Activated CD4-positive, alpha-beta T cell treated with anti-CD3 and anti-CD28 coated beads, Interleukin-10, Interleukin-2, amounts not matched to agents 100 ng/mL and 50 ng/mL, durations not matched to agents 16 hours and 8 hours (primary cell): ENCODE measurements around the gene SGPP2.
"Not testable (repeated sequence)": the region's sequence is repeated elsewhere in the genome, so short reads cannot be mapped to it uniquely, and the experiment has no call there.

Experiments used
- DNase-seq: peaks from one replicate; pipeline ENCODE4 v3.0.0-alpha.2; 2020

Gene SGPP2

DNA sequence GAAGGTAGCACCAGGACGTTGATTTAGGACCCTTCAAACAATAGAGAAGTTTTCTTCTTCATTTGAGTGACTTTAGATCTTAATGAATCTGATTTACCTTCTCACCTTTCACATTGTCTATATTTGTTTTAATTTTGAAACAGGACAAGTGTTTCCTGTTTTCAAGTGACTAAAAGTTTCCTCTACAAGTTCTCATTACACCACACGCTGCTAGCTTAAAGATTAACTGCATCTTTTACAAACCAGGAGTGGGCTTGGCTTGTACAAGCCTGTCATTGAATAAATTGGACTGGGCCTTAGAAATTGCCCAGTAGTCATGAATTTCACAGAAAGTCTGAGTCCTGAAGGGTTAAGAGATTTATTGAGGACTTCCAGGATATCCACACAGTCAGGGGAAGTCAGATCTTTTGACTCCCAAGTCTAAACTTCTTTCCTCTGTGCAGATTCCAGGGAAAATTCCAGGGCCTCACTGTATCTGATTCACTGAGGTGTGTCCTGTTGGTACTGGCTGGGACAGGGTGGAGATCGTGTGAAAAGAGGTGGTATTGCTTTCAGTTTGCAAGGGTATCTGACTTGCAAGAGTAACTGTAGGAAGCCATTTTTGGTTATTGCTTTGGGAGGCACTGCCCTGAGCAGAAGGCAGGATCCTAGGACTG is 3.4 kb downstream of the SGPP2 start:
- DNase-seq: peak; percentile 25

DNA sequence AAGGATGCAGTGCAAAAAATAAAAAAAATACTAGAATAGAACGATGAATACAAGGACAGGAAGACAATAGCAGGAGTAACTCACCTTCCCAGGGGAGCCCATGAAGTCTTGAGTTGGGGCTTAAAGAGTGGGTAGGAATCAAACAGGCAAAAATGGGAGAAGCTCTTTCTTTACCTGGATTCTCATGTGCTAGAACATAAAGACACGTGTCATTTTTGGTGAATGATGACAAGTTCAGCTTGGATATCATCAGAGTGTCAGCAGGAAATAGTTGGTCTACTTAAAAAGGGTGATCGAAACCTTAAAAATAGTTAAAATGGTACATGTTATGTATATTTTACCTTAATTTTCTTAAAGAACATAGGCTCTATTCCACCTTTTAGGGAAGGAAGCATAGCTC is 5.7 kb downstream of the SGPP2 start:
- DNase-seq: no peak

DNA sequence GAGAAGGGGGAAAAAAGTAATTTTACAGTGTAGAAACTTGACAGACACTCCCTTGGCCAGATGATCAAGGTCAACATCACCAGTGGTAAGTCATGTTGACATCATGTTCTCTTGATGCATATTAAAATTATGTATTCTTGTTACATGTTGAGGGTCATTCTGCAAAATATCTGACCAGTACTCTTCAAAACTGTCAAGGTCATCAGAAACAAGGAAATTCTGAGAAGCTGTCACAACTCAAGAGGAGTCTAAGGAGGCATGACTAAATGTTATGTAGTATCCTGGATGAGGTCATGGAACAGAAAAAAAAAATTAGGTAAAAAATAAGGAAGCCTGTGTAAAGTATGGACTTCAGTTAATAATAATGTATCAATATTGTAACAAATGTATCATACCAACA is 6.3 kb downstream of the SGPP2 start:
- DNase-seq: no peak

GRCh38 chr2:222431869-222432268 is 7.5 kb downstream of the SGPP2 start:
- DNase-seq: no peak

DNA sequence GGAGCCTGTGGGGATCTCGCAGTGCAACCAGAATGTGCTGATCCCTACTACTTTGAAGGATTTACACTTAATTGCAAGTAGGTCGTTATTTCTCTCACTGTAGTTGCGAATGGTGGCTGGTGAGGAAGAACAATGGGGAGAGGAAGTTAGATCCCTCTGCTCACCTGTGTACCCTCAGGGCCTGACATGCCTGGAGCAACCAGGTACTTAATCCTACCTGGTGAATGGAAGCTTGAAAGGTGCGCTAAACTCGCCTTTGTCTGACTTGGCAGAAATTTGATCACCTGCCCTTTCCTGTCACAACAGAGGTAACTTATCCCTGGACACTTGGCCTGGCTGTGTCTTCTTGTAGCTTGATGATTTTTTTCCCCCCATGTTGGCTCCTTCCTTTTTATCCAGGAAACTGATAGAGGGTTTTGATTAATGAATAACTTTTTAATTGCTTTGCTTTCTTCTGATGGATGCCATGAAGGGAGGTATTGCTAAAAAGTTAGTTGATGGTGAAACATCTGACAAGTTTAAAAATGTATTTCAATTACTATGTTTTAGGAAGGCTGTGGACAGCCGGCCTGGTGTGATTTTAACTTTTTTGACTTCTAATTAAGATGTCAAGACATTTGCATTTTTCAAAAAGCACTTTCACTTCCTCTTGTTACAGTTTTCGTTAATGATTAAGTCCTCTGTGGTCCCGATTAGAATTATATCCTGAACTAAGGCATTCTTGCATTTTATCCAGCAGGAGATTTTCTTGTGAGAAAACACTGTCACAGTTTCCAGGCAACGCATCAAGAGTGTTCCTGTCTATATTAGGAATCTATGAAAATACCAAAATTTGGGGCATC is 9.2 kb downstream of the SGPP2 start:
- DNase-seq: no peak

DNA sequence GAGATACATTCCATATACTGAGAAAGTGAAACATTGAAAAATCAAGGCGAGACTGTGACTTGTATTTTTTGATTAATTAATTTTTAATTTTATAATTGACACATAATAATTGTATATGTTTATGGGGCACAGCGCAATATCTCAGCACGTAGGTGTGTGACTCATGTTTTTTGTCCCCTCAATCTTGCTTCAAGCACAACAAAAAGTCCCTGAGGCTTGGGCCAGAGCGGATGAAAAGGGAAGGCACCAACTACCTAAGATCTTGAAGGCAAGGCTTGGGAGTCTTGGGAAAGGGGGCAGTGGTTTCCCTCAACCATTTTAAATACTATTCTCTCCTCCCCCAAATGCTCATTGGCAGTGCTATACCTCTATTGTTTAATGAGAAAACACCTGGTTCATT is 9.9 kb downstream of the SGPP2 start:
- DNase-seq: no peak

- DNase-seq: not testable (repeated sequence)
Measured at GRCh38 chr2:222435400-222436039, 11.2 kb downstream of the SGPP2 start.

GRCh38 chr2:222436040-222436413 is 11.7 kb downstream of the SGPP2 start:
- DNase-seq: no peak

DNA sequence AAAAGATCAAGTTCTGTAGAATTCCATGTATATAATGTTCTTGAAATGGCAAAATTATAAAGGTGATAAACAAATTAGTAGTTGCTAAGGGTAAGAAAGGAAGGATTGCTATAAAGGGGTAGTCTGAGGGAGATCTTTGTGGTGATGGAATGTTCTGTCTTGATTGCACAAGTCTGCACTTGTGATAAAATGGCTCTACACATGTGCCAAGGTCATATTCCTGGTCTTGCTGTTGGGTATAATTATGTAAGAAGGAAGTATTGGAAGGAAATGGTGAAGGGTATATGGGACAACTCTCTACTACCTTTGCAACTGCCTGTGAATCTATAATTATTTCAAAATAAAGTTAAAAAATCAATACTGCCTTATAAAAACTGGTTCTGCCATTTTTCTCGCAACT is 15.3 kb downstream of the SGPP2 start:
- DNase-seq: no peak

- DNase-seq: no peak
Measured at GRCh38 chr2:222440673-222441422, 16.5 kb downstream of the SGPP2 start.

GRCh38 chr2:222442665-222443064 is 18.3 kb downstream of the SGPP2 start:
- DNase-seq: no peak

DNA sequence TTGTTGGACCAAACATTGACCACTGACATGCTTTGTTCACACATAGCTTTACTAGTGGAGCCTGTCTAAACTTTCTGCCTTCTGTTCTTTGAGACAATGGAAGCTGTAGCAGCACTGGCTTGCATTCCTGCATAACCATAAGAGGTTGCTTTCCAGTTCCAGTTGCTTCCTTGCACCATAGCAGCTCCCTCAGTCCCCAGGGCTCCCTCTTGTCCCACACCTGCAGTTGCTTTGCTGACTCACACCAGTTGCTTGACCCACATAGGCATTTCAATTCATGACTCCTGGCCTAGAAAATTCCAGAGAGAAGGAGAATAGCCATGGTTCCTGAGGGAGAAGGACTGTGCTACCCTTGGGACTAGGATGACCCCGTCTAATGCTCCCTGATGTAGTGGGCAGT is 20.9 kb downstream of the SGPP2 start:
- no peak for DNase-seq

GRCh38 chr2:222447131-222447530 is 22.8 kb downstream of the SGPP2 start:
- DNase-seq: no peak

- DNase-seq: no peak
Measured at GRCh38 chr2:222448748-222449181, 24.4 kb downstream of the SGPP2 start.

- DNase-seq: no peak
Measured at GRCh38 chr2:222450021-222450420, 25.7 kb downstream of the SGPP2 start.

DNA sequence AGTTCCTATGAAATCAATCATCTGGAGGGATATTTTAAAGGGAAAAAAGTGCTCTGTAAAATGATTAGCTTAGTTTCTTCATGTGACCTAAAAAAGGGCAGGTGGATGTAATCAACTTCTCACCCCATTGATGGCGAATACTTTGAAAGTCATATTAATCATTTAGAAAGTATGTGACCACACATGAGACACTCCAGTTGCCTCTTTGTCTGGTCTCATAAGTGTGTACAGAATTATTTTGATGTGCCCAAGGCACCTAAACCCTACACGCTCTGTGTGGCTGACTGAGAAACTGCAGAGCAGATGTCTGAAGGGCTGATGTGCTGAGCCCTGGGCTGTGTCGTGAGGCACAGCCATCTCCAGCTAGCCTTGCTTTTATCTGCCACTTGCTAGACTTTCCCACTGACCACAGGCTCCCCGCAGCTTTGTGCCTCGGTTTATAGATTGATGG is 26.9 kb downstream of the SGPP2 start:
- peak; percentile 29 for DNase-seq

GRCh38 chr2:222452422-222452950 is 28.1 kb downstream of the SGPP2 start:
- DNase-seq: no peak

DNA sequence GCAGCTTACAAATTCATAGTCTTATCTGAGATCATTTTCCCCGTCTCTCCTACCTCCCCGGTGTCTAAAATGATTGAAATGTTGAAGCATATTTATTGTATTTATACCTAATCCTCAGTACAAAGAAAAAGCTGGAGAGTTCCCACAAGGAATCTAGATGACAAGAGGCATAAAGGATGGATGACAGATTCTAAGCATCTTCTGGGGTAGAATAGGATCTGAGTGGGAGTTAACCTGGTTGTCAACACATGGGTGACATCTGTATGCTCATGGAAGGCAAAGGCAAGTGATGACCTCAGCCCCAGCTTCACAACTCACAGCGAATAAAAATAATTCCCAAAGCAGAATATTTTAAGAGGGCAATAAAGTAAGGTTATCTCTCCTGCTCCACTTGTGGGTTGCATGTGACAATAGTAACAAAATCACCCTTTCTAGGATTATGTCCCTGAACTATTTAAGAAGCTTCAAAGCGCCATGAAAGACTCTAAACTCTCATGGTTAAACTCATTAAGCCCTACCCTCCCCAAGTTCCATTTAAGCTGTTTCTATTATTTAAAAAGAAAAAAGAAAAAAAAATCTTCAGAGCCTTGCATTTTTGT is 32.2 kb downstream of the SGPP2 start:
- no peak for DNase-seq

DNA sequence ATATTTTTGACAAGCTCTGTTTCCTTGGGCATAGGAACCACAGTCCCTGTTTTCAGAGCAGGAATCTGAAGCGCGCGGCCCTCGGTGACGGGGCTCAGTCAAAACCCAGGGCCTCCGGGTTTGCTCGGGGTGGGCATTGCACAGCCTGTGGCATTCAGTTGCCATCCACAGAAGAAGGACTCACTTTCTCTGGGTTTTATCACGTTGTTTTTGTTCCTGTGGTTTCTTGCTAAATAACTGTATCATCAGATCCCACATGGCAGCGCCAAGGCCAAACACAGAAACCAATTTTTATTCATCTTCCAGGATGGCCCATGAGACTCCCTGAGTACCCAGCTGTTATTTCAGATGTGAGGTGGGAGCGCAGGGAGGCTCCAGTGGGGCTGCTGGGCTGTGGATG is 35.6 kb downstream of the SGPP2 start:
- DNase-seq: no peak

- DNase-seq: no peak
Measured at GRCh38 chr2:222465746-222466145, 41.4 kb downstream of the SGPP2 start.

DNA sequence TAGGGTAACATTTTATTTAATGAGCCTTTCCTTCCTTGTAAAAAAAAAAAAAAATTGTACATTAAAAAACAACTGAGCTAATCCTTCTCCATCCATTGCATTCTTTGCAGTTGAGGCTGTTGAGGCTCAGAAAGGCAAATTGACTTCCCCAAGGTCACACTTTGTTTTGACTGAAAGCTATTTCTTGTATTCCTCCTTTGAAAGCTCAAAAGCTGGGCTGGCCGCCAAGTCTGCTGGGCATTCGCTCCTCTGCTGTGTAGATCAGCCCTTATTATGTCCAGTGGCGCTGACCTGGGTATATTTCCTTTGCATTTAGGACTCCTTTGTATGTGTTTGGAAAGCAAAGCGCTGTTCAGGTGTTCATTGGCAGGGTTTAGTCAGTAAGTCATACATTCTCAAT is 44.0 kb downstream of the SGPP2 start:
- no peak for DNase-seq

GRCh38 chr2:222470802-222471468 is 46.6 kb downstream of the SGPP2 start:
- DNase-seq: no peak
